ENCODE measurements around the gene HDGFL1. TPM values are rescaled to one million over a fixed set of nuclear protein-coding genes. Genes with fewer than 3 reads are reported as not detected.

The HDGFL1 gene
- total and polyA plus RNA-seq, 2 donors = under 0.01 TPM; not detected in 1

DNA sequence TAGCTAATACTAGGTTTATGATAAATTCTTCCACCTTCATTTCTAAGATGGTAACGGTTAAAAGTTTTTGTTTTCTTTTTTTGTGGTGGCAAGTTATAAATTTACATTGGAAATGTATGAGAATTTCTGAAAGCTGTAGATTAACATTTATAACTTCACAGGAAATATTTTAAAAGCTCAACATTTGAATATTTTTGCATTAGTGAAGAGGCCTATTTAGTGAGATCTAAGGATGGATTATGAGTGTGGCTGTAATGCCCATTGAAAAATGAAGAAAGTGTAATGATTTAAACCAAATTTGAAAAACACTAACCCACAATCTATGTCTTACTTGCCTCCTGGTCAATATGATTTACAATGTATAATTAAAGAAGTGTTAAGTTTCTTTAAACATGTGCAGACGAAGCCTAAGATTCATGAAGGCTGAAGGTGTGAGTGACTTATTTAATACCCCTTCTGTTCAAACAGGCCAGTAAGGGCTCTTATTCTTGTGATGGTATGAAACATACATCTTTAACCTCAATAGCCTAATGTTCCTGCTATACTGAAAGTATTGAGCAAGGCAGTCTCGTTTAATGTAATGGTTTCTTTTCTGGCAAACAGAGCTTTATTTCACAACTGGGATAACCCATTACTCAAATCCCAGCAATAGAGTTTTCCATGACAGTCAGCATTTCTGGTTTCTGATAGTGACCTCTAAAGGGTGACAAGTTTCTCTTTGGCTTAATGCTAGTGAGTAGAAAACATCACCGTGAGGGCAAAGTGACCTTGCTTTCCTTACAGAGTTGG, 13.2 kb downstream of the HDGFL1 start:
- no peak overlapping the region for H3K27ac ChIP-seq (ENCODE audit: low read depth in 1 of 2, low read length in 1 of 2)
- H3K4me3 ChIP-seq (ENCODE audit: low read length in 2 of 2) = no peak overlapping the region
- no peaks in the 10 kb centered on the region for H3K4me1 ChIP-seq (ENCODE audit: control insufficient read depth in 2 of 2, insufficient read depth in 2 of 2, low read length in 2 of 2)
- no peaks in the 10 kb centered on the region for H3K27me3 ChIP-seq (ENCODE audit: control insufficient read depth in 2 of 2, insufficient read depth in 1 of 2, low read length in 1 of 2)
- no peaks in the 10 kb centered on the region for H3K36me3 ChIP-seq (ENCODE audit: control insufficient read depth in 2 of 2, insufficient read depth in 2 of 2, low read length in 1 of 2)
- no peak for DNase-seq (ENCODE audit: low read depth in 6 of 9, low spot score in 9 of 9)
- 95% methylated on average over 4 of the region's 4 CpGs for WGBS
- H3K9me3 ChIP-seq (ENCODE audit: control insufficient read depth in 2 of 2, insufficient read depth in 1 of 2, low read length in 1 of 2) = no peaks in the 10 kb centered on the region

DNA sequence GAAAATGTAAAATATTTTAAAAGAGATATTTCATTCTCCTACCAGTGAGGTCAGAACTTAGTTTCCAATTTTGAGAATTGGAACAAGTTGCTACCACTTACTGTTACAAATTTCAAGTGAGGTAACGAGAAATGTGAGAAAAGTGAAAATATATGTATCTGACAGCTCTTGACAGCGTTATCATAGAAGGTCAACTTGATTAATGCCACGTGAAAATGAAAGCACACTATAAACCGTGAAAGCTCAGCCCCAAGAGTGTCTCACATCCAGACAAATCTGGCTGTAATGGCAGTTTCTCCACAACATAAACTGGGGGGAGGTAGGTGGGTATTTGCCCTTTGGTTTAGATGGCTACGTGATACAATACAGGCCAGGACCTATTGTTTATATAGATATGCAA, 13.9 kb downstream of the HDGFL1 start:
- 95% methylated on average over 5 of the region's 5 CpGs for WGBS
- DNase-seq (ENCODE audit: low read depth in 6 of 9, low spot score in 9 of 9) = no peak
- H3K4me3 ChIP-seq (ENCODE audit: low read length in 2 of 2) = no peak overlapping the region

DNA sequence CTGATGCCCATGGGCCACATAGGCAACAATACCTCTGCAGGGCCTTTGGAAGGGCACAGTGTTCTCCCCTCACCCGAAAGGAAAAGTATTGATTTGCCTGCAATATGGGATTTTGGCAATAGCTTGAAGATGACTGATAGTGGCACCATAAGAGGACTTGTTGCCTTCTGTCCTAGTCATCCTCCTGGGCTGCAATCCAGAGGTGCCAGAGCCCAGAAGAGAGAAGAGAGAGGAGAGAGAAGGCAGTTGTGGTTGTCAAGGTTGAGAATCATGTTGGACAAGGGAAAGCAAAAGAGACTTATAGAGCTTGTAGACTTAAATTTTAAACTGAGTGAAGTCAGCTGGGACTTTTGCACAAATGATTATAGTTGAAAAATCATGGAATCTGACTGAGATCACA, 14.6 kb downstream of the HDGFL1 start:
- Histone ChIP-seq H3K9me3 (ENCODE audit: control insufficient read depth in 2 of 2, insufficient read depth in 1 of 2, low read length in 1 of 2) (no peaks in the 10 kb centered on the region), H3K27ac (ENCODE audit: low read depth in 1 of 2, low read length in 1 of 2) (no peak overlapping the region), H3K4me1 (ENCODE audit: control insufficient read depth in 2 of 2, insufficient read depth in 2 of 2, low read length in 2 of 2) (no peaks in the 10 kb centered on the region), H3K36me3 (ENCODE audit: control insufficient read depth in 2 of 2, insufficient read depth in 2 of 2, low read length in 1 of 2) (no peaks in the 10 kb centered on the region), H3K27me3 (ENCODE audit: control insufficient read depth in 2 of 2, insufficient read depth in 1 of 2, low read length in 1 of 2) (no peaks in the 10 kb centered on the region), H3K4me3 (ENCODE audit: low read length in 2 of 2) (no peak overlapping the region)
- WGBS = 98% methylated on average over 1 of the region's 1 CpG
- no peak for DNase-seq (ENCODE audit: low read depth in 6 of 9, low spot score in 9 of 9)

More for the DNA sequence above, 13.9 kb downstream of the HDGFL1 start:
- H3K9me3 ChIP-seq (ENCODE audit: control insufficient read depth in 2 of 2, insufficient read depth in 1 of 2, low read length in 1 of 2) = no peaks in the 10 kb centered on the region
- no peak overlapping the region for H3K27ac ChIP-seq (ENCODE audit: low read depth in 1 of 2, low read length in 1 of 2)
- no peaks in the 10 kb centered on the region for H3K27me3 ChIP-seq (ENCODE audit: control insufficient read depth in 2 of 2, insufficient read depth in 1 of 2, low read length in 1 of 2)
- no peaks in the 10 kb centered on the region for H3K4me1 ChIP-seq (ENCODE audit: control insufficient read depth in 2 of 2, insufficient read depth in 2 of 2, low read length in 2 of 2)
- H3K36me3 ChIP-seq (ENCODE audit: control insufficient read depth in 2 of 2, insufficient read depth in 2 of 2, low read length in 1 of 2) = no peaks in the 10 kb centered on the region

DNA sequence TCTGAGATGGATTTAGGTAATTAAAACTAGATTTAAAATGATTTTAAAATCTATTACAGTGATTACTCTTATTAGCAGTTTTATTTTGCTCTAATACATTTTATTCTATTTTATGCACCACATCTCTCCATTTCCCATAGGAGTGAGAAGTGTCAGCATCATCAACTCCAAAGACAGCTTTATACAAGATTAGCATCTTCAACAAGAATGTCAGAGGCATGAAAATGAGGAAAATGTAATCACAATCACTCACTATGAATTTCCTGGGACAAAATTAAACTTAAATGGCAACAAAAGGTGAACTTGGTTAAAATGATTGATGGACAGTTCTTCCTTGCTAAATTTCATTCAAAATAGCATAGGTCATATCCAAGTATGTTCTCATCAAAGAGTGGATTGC, 19.8 kb downstream of the HDGFL1 start:
- no peak for DNase-seq (ENCODE audit: low read depth in 6 of 9, low spot score in 9 of 9)
- Histone ChIP-seq H3K27ac (ENCODE audit: low read depth in 1 of 2, low read length in 1 of 2) (no peak overlapping the region), H3K27me3 (ENCODE audit: control insufficient read depth in 2 of 2, insufficient read depth in 1 of 2, low read length in 1 of 2) (no peaks in the 10 kb centered on the region), H3K9me3 (ENCODE audit: control insufficient read depth in 2 of 2, insufficient read depth in 1 of 2, low read length in 1 of 2) (no peaks in the 10 kb centered on the region), H3K4me1 (ENCODE audit: control insufficient read depth in 2 of 2, insufficient read depth in 2 of 2, low read length in 2 of 2) (no peaks in the 10 kb centered on the region), H3K36me3 (ENCODE audit: control insufficient read depth in 2 of 2, insufficient read depth in 2 of 2, low read length in 1 of 2) (no peaks in the 10 kb centered on the region), H3K4me3 (ENCODE audit: low read length in 2 of 2) (no peak overlapping the region)

GRCh38 chr6:22590423-22590822, 21.1 kb downstream of the HDGFL1 start:
- Histone ChIP-seq H3K27me3 (ENCODE audit: control insufficient read depth in 2 of 2, insufficient read depth in 1 of 2, low read length in 1 of 2) (no peaks in the 10 kb centered on the region), H3K27ac (ENCODE audit: low read depth in 1 of 2, low read length in 1 of 2) (no peak overlapping the region), H3K9me3 (ENCODE audit: control insufficient read depth in 2 of 2, insufficient read depth in 1 of 2, low read length in 1 of 2) (no peaks in the 10 kb centered on the region), H3K4me3 (ENCODE audit: low read length in 2 of 2) (no peak overlapping the region), H3K4me1 (ENCODE audit: control insufficient read depth in 2 of 2, insufficient read depth in 2 of 2, low read length in 2 of 2) (no peaks in the 10 kb centered on the region), H3K36me3 (ENCODE audit: control insufficient read depth in 2 of 2, insufficient read depth in 2 of 2, low read length in 1 of 2) (no peaks in the 10 kb centered on the region)
- 95% methylated on average over 4 of the region's 4 CpGs for WGBS
- DNase-seq (ENCODE audit: low read depth in 6 of 9, low spot score in 9 of 9) = no peak

DNA sequence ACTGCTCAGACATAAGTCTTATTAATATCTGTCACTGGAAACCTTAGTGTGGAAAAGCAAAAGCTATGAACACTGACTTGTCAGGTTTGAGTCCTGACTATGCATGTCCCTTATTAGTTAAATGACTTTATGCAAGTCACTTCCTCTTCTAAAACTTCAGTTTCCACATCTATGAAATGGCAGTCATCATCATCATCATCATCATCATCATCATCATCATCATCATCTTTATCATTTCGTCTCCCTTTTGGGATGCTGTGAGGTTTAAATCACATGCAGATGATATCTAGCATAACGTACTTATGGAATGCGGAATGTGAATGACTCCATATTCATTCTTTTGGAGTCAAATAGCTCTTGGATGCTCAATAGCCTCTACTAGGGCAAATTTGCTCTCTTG, 24.5 kb downstream of the HDGFL1 start:
- no peak for DNase-seq (ENCODE audit: low read depth in 6 of 9, low spot score in 9 of 9)
- Histone ChIP-seq H3K9me3 (ENCODE audit: control insufficient read depth in 2 of 2, insufficient read depth in 1 of 2, low read length in 1 of 2) (no peaks in the 10 kb centered on the region), H3K36me3 (ENCODE audit: control insufficient read depth in 2 of 2, insufficient read depth in 2 of 2, low read length in 1 of 2) (no peaks in the 10 kb centered on the region), H3K4me3 (ENCODE audit: low read length in 2 of 2) (no peak overlapping the region), H3K27ac (ENCODE audit: low read depth in 1 of 2, low read length in 1 of 2) (no peak overlapping the region), H3K27me3 (ENCODE audit: control insufficient read depth in 2 of 2, insufficient read depth in 1 of 2, low read length in 1 of 2) (no peaks in the 10 kb centered on the region), H3K4me1 (ENCODE audit: control insufficient read depth in 2 of 2, insufficient read depth in 2 of 2, low read length in 2 of 2) (no peaks in the 10 kb centered on the region)
- 94% methylated on average over 3 of the region's 3 CpGs for WGBS

- Histone ChIP-seq H3K4me1 (ENCODE audit: control insufficient read depth in 2 of 2, insufficient read depth in 2 of 2, low read length in 2 of 2) (no peaks in the 10 kb centered on the region), H3K36me3 (ENCODE audit: control insufficient read depth in 2 of 2, insufficient read depth in 2 of 2, low read length in 1 of 2) (no peaks in the 10 kb centered on the region), H3K27me3 (ENCODE audit: control insufficient read depth in 2 of 2, insufficient read depth in 1 of 2, low read length in 1 of 2) (no peaks in the 10 kb centered on the region), H3K27ac (ENCODE audit: low read depth in 1 of 2, low read length in 1 of 2) (no peak overlapping the region), H3K9me3 (ENCODE audit: control insufficient read depth in 2 of 2, insufficient read depth in 1 of 2, low read length in 1 of 2) (no peaks in the 10 kb centered on the region), H3K4me3 (ENCODE audit: low read length in 2 of 2) (no peak overlapping the region)
- DNase-seq (ENCODE audit: low read depth in 6 of 9, low spot score in 9 of 9) = no peak
Observed at GRCh38 chr6:22596011-22596410, 26.6 kb downstream of the HDGFL1 start.

GRCh38 chr6:22598339-22598738, 29.0 kb downstream of the HDGFL1 start:
- Histone ChIP-seq H3K36me3 (ENCODE audit: control insufficient read depth in 2 of 2, insufficient read depth in 2 of 2, low read length in 1 of 2) (no peaks in the 10 kb centered on the region), H3K27me3 (ENCODE audit: control insufficient read depth in 2 of 2, insufficient read depth in 1 of 2, low read length in 1 of 2) (no peaks in the 10 kb centered on the region), H3K9me3 (ENCODE audit: control insufficient read depth in 2 of 2, insufficient read depth in 1 of 2, low read length in 1 of 2) (no peaks in the 10 kb centered on the region), H3K4me1 (ENCODE audit: control insufficient read depth in 2 of 2, insufficient read depth in 2 of 2, low read length in 2 of 2) (no peaks in the 10 kb centered on the region), H3K27ac (ENCODE audit: low read depth in 1 of 2, low read length in 1 of 2) (no peak overlapping the region), H3K4me3 (ENCODE audit: low read length in 2 of 2) (no peak overlapping the region)
- DNase-seq (ENCODE audit: low read depth in 6 of 9, low spot score in 9 of 9) = no peak
- WGBS = 97% methylated on average over 4 of the region's 4 CpGs

GRCh38 chr6:22600059-22600458, 30.7 kb downstream of the HDGFL1 start:
- Histone ChIP-seq H3K27ac (ENCODE audit: low read depth in 1 of 2, low read length in 1 of 2) (no peak overlapping the region), H3K36me3 (ENCODE audit: control insufficient read depth in 2 of 2, insufficient read depth in 2 of 2, low read length in 1 of 2) (no peaks in the 10 kb centered on the region), H3K9me3 (ENCODE audit: control insufficient read depth in 2 of 2, insufficient read depth in 1 of 2, low read length in 1 of 2) (no peaks in the 10 kb centered on the region), H3K27me3 (ENCODE audit: control insufficient read depth in 2 of 2, insufficient read depth in 1 of 2, low read length in 1 of 2) (no peaks in the 10 kb centered on the region), H3K4me1 (ENCODE audit: control insufficient read depth in 2 of 2, insufficient read depth in 2 of 2, low read length in 2 of 2) (no peaks in the 10 kb centered on the region), H3K4me3 (ENCODE audit: low read length in 2 of 2) (no peak overlapping the region)
- DNase-seq (ENCODE audit: low read depth in 6 of 9, low spot score in 9 of 9) = no peak
- WGBS = 95% methylated on average over 4 of the region's 4 CpGs

Measured in thymus (tissue), 11 donors.